NOMO-1 (cell line): ENCODE results near the gene FRZB.

Experiments
- DNase-seq, 2 experiments: peaks; one replicate each; lab custom pipeline; 2025; ENCODE audit not compliant: unreplicated experiment in 2 of 2; lab: John Stamatoyannopoulos, UW

Gene FRZB

DNA sequence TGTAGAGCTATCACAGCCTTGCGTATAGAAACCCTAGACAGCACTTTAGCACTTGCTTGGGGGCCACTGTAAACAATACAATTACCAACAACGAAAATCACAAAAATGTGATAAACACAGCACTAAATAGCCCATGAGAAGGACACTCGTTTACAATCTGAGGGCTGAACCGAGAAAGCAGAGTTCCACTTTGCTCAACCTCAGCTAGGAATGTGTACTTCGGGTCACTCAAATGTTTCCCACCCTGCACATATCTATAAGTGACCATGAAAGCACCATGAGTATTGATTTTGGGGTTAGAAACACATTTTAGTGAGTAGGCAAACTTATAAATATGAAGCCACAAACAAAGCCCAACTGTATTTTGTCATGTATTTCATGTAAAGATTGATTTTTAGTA, 62.3 kb downstream of the FRZB start:
- no peak for DNase-seq

DNA sequence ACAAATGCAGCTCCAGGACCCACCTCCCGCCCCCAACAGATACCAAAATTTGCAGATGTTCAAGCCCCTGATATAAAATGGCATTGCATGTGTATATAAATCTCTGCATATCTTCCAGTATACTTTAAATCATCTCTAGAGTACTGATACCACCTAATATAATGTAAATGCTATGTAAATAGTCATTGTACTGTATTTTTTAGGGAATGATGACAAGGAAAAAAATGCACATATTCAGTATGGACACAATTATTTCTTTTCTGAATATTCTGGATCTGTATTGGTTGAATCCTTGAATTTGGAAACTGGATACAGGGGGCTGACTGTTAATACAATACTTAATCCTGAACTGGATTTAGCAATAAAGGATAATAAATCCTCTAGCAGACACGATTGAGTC, 67.7 kb downstream of the FRZB start:
- DNase-seq, result no peak

DNA sequence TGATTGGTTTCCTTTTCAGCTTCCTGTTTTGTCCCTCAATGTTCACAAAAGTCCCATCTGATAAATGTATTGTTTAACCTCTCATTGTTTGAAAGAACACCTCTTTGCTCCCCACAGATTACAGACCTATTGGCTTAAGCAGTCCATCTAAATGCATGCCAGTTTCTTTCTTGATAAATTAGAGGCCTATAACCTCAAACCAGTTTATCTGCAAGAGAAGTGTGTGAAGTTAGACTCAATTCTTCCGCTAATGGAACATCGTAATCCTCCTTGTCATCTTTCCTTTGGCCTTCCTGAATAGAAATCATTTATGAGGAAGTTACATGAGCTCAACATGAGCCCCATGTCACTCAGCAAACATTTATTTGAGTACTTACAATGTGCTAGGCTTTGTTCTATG, 74.0 kb downstream of the FRZB start:
- DNase-seq, result no peak

DNA sequence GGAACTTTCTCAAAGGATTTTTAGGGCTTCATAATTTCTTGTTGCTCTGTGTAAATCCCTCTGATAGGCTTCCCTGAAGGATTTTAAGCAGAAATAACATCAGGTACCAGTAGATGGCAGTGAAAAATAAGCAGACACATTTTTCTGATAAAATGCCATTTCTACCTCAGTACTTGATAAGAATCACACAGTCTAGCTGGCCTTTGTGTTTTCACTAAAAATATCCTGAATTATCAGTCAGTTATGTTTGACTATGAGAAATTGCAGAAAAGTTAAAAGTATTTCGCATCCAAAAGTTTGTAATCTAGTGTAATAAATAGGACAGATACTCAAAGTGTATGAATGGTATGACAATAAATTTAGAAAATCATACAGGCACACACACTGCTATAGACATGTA, 81.7 kb downstream of the FRZB start:
- DNase-seq, result no peak

DNA sequence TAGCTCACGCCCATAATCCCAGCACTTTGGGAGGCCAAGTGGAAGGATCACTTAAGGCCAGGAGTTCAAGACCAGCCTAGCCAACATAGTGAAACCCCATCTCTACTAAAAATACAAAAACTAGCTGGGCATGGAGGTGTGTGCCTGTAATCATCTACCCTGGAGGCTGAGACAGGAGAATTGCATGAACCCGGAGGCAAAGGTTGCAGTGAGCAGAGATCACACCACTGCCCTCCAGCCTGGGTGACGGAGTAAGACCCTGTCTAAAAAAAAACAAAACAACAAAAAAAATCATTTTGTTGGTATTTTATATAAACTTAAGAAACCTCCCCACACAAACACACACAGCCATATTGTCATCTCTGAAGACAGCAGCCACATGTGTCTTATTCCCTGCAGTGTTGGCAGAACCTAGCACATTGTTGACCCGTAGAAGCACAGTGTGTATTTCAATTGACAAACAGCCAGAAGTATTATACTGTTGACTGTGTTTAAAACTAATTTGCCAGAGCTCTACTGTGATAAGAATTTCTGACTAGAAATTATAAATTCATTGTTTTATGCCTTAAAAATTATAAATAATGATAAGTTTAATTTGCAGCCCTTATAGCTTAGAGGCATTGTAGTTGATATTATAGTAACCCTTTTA, 82.3 kb downstream of the FRZB start:
- DNase-seq, result no peak
